ENCODE results near the gene NGRN.
"Not testable (repeated sequence)": the region's sequence is repeated elsewhere in the genome, so short reads cannot be mapped to it uniquely, and the experiment has no call there.

The NGRN gene

DNA sequence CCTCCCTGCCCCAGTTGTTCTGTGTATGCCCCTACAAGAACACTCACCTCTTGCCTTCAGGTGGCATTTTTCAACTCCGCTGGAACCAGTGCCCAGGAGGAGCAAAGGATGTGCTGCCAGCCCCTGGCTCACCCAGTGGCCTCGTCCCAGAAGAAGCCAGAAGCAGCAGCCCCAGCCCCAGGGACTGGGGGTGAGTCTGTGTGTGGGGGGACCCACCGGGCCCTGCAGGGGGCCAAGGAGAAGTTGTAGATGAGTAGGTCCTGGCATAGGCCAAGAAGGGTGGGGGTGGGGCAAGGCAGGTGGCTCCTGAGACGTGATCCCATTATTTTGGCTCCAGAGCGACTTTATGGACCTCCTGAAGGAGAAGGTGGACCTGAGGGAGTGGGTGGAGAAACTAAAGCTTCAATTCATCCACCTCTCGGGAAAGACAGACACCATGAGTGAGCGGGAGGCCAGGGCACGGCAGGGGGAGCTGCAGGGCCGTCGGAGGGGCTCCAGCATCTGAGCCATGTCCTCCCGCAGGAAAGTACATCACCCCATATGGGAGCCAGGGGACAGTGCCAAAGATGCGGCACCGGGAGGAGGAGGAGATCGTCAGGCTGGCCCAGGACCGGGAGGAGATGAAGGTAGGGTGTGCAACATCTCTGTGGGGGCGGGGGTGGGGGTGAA, 29.3 kb downstream of the NGRN start:
- in situ Hi-C loops (cut with MboI; ENCODE audit: low sequenced_read_pairs, unreplicated experiment), result no loop called here
- TF ChIP-seq, protein P1, sequence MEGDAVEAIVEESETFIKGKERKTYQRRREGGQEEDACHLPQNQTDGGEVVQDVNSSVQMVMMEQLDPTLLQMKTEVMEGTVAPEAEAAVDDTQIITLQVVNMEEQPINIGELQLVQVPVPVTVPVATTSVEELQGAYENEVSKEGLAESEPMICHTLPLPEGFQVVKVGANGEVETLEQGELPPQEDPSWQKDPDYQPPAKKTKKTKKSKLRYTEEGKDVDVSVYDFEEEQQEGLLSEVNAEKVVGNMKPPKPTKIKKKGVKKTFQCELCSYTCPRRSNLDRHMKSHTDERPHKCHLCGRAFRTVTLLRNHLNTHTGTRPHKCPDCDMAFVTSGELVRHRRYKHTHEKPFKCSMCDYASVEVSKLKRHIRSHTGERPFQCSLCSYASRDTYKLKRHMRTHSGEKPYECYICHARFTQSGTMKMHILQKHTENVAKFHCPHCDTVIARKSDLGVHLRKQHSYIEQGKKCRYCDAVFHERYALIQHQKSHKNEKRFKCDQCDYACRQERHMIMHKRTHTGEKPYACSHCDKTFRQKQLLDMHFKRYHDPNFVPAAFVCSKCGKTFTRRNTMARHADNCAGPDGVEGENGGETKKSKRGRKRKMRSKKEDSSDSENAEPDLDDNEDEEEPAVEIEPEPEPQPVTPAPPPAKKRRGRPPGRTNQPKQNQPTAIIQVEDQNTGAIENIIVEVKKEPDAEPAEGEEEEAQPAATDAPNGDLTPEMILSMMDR (IDR thresholded peaks at IDR 0.05; ENCODE audit: borderline replicate concordance, control extremely low read depth, extremely low read depth, insufficient read depth, missing control alignments), result no peak
- DNase-seq (ENCODE audit: low spot score), result no peak

DNA sequence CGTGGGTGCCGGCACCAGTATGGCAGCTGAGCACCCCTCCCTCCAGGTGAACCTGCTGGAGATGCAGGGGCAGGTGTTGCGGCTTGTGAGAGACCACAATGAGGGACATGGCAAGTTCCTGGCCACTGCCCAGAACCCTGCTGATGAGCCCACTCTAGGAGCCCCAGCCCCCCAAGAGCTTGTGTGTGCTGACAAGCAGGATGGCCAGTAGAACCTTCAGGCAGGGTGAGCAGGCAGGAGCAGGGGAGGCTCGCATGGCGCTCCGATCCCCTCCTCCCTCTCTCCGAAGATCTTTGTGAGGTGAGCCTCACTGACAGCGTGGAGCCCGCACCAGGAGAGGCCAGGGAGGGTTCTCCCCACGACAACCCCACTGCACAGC, 29.8 kb downstream of the NGRN start:
- DNase-seq (ENCODE audit: low spot score), result no peak
- TF ChIP-seq, protein P1 (IDR thresholded peaks at IDR 0.05; ENCODE audit: borderline replicate concordance, control extremely low read depth, extremely low read depth, insufficient read depth, missing control alignments), result no peak
- in situ Hi-C loops (cut with MboI; ENCODE audit: low sequenced_read_pairs, unreplicated experiment), result no loop called here

DNA sequence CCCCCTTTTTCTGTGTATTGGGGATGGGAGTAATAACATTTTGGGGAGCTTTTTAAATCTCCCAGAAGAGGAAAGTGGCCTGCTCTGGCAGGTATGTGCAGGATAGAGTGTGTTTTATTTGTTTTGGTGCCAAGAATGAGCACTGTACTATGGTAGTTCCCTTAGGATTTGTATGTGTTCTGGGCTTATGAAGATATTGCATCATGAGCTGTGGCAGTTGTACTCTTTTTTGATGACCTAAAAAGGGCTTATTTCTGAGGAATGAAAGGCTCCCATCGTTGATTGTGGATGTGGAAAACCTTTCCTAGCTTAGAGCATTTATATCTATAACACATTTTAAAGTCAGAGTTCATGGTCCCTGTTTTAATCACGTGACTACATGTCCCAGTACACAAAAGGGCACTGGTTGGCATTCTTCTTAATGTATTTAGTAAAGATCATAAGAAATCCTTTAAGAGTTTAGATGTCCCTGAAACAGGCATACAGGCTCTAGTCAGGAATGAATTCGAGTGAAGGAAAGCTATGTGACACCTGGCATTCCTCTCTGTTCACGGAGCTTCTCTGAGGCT, 30.9 kb downstream of the NGRN start:
- DNase-seq (ENCODE audit: low spot score); in situ Hi-C loops (cut with MboI; ENCODE audit: low sequenced_read_pairs, unreplicated experiment): not testable (repeated sequence)

DNA sequence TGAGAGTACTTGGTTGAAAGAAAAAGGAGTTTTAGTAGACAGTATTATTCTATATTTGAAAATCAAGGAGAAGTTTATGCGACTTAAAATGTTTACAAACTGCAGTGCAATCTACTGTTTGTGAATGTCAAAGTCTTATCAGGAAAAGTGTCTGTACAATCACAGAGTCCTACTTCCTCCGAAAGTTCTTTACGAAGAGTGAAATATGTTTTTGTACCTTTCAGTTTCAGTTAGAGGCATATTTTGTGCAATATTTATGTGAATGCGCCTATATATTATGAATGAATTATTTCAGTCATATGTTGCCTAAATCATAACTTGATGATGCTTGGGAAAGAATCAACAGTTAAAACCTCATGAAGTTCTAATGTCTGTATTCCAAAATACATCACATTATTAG, 31.5 kb downstream of the NGRN start:
- TF ChIP-seq, protein P1 (IDR thresholded peaks at IDR 0.05; ENCODE audit: borderline replicate concordance, control extremely low read depth, extremely low read depth, insufficient read depth, missing control alignments), result no peak
- in situ Hi-C loops (cut with MboI; ENCODE audit: low sequenced_read_pairs, unreplicated experiment), result no loop called here
- DNase-seq (ENCODE audit: low spot score), result no peak

DNA sequence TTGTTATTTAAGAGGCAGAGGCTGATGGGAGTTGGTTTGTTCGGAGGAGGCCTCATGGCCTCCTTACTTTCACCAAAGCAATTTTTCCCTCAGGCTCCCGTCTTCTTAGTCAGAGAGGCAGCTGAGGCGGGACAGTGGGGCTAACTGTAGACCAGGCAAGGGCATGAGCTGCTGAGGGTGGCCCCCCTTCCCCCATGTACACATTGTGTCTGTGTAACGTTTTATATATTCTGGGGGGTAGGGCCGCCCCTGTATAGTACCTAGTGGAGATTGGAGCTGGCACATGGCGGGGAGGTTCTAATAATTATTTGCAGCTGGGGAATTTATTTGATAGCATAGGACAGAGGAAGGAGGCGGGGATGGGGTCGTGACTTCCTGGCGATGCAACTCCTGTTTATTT, 35.1 kb downstream of the NGRN start:
- in situ Hi-C loops (cut with MboI; ENCODE audit: low sequenced_read_pairs, unreplicated experiment), result loop anchor here (25.0 kb wide), 1 partner anchor 587 kb away; the partner anchor contains the start of gene FES
- TF ChIP-seq, protein P1 (IDR thresholded peaks at IDR 0.05; ENCODE audit: borderline replicate concordance, control extremely low read depth, extremely low read depth, insufficient read depth, missing control alignments), result no peak
- no peak for DNase-seq (ENCODE audit: low spot score)

DNA sequence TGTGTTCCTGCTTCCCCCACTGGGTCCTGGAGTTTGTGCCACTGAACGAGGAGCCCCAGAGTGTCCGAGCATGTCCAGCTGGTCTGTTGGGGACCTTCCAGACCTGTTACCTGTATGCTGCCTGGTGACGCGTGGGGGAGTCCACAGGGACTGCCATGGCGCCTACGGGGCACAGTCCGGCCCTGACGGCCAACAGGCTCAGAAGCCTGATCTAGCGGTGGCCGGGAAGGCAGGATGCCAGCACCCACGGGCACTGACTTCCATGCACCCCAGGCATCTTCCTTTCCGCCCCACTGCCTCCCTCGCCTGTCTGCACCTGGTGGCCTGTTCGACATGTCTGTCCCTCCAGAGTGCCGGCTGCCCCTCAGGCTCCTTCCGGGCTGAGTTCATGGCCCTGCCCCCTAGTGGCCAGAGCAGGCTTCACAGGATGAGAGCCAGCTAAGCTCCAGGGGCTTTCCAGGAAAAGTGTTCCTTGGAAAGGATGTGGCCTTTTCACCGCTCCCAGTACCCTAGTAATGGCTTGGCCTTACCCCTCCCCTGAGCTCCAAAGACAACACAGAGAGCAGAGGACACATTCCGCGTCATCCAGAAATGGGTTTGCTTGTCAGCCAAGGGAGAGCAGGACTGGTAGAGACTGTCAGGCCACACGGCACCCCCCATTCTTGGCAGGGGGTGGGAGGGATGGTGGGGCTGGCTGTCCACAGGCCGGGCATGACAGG, 35.7 kb downstream of the NGRN start:
- in situ Hi-C loops (cut with MboI; ENCODE audit: low sequenced_read_pairs, unreplicated experiment), result loop anchor here (25.0 kb wide), 1 partner anchor 586 kb away; the partner anchor contains the start of gene FES
- DNase-seq (ENCODE audit: low spot score), result peak; percentile 62
- TF ChIP-seq, protein P1 (IDR thresholded peaks at IDR 0.05; ENCODE audit: borderline replicate concordance, control extremely low read depth, extremely low read depth, insufficient read depth, missing control alignments), result peak; percentile 61

Data from GM13976 (cell line).